Kidney (tissue), 14 donors: ENCODE results near the gene PLXNA2. TPM values are rescaled to one million over a fixed set of nuclear protein-coding genes. Genes with fewer than 3 reads are reported as not detected.

Experiments
- DNase-seq, 5 donors: peaks; one replicate each; pipeline ENCODE4 v3.0.0-alpha.2; 2013 to 2020
- FAIRE-seq: peaks from 2 replicates; lab custom pipeline; 2012; peaks lifted over from hg19 to GRCh38; lab: Jason Lieb, UNC
- H3K27ac ChIP-seq, 2 donors: one replicate each; pipeline ENCODE4 v1.7.0; 2013; ENCODE audit warnings: low read depth in 2 of 2, low read length in 2 of 2, inconsistent platforms in 1 of 2
- H3K27me3 ChIP-seq: one replicate; pipeline ENCODE4 v1.7.1; 2013; ENCODE audit warnings: low read length, inconsistent platforms; ENCODE audit not compliant: control insufficient read depth, insufficient read depth
- H3K36me3 ChIP-seq, 3 donors: one replicate each; pipeline versions ENCODE4 v1.7.0 to v1.7.1; 2013; ENCODE audit warnings: low read length in 3 of 3, control low read depth in 1 of 3, inconsistent platforms in 1 of 3; ENCODE audit not compliant: insufficient read depth in 3 of 3, control insufficient read depth in 2 of 3
- H3K4me1 ChIP-seq, 3 donors: one replicate each; pipeline versions ENCODE4 v1.7.0 to v1.7.1; 2013; ENCODE audit warnings: low read length in 3 of 3, inconsistent platforms in 1 of 3, low read depth in 1 of 3; ENCODE audit not compliant: control insufficient read depth in 2 of 3, insufficient read depth in 2 of 3
- H3K4me3 ChIP-seq, 3 donors: one replicate each; pipeline versions ENCODE4 v1.7.0 to v1.8.1; 2013; ENCODE audit warnings: low read length in 3 of 3, control low read depth in 1 of 3, inconsistent platforms in 1 of 3
- H3K9ac ChIP-seq, 3 donors: one replicate each; pipeline versions ENCODE4 v1.7.0 to v1.7.1; 2013; ENCODE audit warnings: low read length in 3 of 3, control low read depth in 1 of 3, inconsistent platforms in 1 of 3
- H3K9me3 ChIP-seq, 3 donors: one replicate each; pipeline versions ENCODE4 v1.7.0 to v1.7.1; 2013; ENCODE audit warnings: low read length in 3 of 3, control low read depth in 1 of 3, inconsistent platforms in 1 of 3; ENCODE audit not compliant: control insufficient read depth in 2 of 3, insufficient read depth in 1 of 3
- intact Hi-C: fragments of 100-400 bp; cut with DNase I; formaldehyde crosslinking; loops from one replicate; pipeline ENCODE4 v1.11.1; 2022
- polyA plus RNA-seq: library from polyadenylated mRNA; stranded (reverse); fragments of 350-450 nt; fragmentation: Illumina TruSeq; extraction: RNeasy Lipid Tissue Mini Kit (QIAGEN cat#74804); gene quantifications from one replicate; pipeline ENCODE4 v1.2.3, GENCODE V29; 2014; ENCODE audit warnings: low read depth, low replicate concordance; ENCODE audit not compliant: insufficient read depth
- total RNA-seq: library from RNA; stranded (reverse); fragmentation: NEBNext Ultra II Directional; extraction: Animal tissue kit (Norgen Biotek cat#: 25700); gene quantifications from one replicate; pipeline ENCODE4 v1.2.1, GENCODE V29; 2021
- TF ChIP-seq, protein P1 (sequence below): IDR thresholded peaks from 3 replicates; pipeline ENCODE4 v1.5.1; 2012; ENCODE audit warnings: mild to moderate bottlenecking, moderate library complexity, borderline replicate concordance; ENCODE audit not compliant: insufficient read depth; ENCODE audit errors: extremely low read depth
- donor health status: control.
- donor health status: control.
- donor health status: control.
- donor health status: control.
- donor health status: control.
- donor health status: DM: yes; HTN: yes; CAD: no.
- donor health status: Normal renal cell carcinoma (clear cell type).

PLXNA2 gene
- total and polyA plus RNA-seq, 2 donors from 2014 or later: 2.4 to 27.9 TPM

DNA sequence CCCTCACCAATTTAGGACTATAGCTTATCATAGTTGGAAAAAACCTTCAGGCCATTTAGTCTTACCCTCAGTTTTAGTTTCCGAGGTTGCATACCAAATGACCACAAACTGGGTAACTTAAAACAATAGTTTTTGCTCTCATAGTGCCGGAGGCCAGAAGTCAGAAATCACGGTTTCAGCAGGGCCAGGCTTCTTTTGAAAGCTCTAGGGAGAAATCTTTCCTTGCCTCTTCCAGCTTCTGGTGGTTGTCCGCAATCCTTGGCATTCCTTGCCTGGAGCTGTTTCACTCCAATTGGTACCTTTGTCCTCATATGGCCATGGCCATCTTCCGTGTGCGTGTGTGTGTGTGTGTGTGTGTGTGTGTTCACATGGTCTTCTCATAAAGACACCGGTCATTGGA, 12.4 kb upstream of the PLXNA2 start:
- intact Hi-C loops: no loop called here
- DNase-seq (no peak), FAIRE-seq (no peak)
- no peaks in the 10 kb centered on the region for H3K36me3 ChIP-seq
- TF ChIP-seq, protein P1, sequence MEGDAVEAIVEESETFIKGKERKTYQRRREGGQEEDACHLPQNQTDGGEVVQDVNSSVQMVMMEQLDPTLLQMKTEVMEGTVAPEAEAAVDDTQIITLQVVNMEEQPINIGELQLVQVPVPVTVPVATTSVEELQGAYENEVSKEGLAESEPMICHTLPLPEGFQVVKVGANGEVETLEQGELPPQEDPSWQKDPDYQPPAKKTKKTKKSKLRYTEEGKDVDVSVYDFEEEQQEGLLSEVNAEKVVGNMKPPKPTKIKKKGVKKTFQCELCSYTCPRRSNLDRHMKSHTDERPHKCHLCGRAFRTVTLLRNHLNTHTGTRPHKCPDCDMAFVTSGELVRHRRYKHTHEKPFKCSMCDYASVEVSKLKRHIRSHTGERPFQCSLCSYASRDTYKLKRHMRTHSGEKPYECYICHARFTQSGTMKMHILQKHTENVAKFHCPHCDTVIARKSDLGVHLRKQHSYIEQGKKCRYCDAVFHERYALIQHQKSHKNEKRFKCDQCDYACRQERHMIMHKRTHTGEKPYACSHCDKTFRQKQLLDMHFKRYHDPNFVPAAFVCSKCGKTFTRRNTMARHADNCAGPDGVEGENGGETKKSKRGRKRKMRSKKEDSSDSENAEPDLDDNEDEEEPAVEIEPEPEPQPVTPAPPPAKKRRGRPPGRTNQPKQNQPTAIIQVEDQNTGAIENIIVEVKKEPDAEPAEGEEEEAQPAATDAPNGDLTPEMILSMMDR: no peak
- H3K4me1 ChIP-seq: no peaks in the 10 kb centered on the region
- no peak overlapping the region for H3K27ac ChIP-seq
- H3K4me3 ChIP-seq: no peak overlapping the region
- H3K9me3 ChIP-seq: no peaks in the 10 kb centered on the region
- H3K9ac ChIP-seq: no peak overlapping the region
- H3K27me3 ChIP-seq: no peaks in the 10 kb centered on the region

DNA sequence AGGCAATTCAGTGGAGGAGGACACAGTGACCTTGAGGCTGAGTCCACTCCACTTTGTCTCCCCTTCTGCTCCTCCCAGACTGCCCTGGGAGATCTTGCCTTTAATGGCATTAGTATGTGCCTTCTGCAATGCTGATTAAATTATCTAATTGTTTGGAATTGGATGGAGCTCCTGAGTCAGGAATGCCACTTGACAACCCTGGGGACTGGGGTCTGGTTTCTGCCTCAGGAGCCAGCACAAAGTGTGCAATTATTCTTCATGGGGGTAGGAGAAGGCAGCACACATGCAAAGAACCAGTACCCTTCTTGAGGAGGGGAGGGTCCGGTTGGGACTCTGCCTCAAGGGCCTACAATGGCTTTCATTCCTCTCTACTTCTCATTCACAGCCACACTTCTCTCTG, 11.9 kb upstream of the PLXNA2 start:
- no peak overlapping the region for H3K4me3 ChIP-seq
- TF ChIP-seq, protein P1: no peak
- no peaks in the 10 kb centered on the region for H3K27me3 ChIP-seq
- H3K36me3 ChIP-seq: no peaks in the 10 kb centered on the region
- H3K27ac ChIP-seq: no peak overlapping the region
- H3K9ac ChIP-seq: no peak overlapping the region
- no peaks in the 10 kb centered on the region for H3K4me1 ChIP-seq
- H3K9me3 ChIP-seq: no peaks in the 10 kb centered on the region
- FAIRE-seq: no peak
- intact Hi-C loops: no loop called here
- no peak for DNase-seq

DNA sequence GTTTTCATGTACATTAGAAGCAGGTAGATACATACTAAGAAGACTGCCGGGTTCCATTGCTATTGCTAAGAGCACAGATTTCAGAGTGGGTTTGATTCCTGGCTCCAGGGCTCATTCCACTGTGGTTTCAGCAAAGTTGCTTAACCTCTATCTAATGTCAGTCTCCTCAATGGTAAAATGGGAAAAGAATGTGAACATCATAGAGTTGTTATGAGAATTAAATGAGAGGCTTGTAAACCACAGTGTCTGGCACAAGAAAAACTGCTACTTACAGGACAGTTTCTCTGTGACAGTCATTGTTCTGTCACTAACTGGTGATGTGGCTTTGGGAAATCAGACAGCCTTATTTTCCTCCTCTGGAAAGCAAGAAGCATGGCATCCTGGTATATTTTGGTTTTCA, 10.7 kb upstream of the PLXNA2 start:
- Histone ChIP-seq H3K36me3 (no peaks in the 10 kb centered on the region), H3K9ac (no peak overlapping the region), H3K4me3 (no peak overlapping the region), H3K27me3 (no peaks in the 10 kb centered on the region), H3K9me3 (no peaks in the 10 kb centered on the region), H3K4me1 (no peaks in the 10 kb centered on the region), H3K27ac (no peak overlapping the region)
- FAIRE-seq (no peak), DNase-seq (no peak)
- TF ChIP-seq, protein P1: no peak
- intact Hi-C loops: no loop called here

DNA sequence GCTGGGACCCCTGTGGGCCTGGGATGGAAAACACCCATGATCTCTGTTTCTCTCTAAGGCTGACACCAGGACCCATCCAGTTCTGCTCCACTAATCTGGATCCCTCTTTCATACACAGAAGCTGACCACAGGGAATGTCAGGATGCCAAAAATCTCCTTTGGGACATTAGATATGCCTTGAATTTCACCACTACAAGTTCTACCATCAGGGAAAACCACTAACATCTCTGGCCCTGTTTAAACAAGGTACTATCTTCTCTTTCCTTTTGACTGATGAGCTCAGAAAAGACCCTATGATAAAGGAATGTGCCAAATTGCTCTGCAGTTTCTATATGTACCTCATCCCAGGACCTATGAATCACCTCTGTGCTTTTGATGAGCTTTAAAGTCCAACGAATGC, 10.2 kb upstream of the PLXNA2 start:
- TF ChIP-seq, protein P1: no peak
- DNase-seq: no peak
- H3K27ac ChIP-seq: no peak overlapping the region
- no peaks in the 10 kb centered on the region for H3K9me3 ChIP-seq
- intact Hi-C loops: no loop called here
- no peaks in the 10 kb centered on the region for H3K36me3 ChIP-seq
- no peak overlapping the region for H3K9ac ChIP-seq
- H3K4me1 ChIP-seq: no peaks in the 10 kb centered on the region
- H3K4me3 ChIP-seq: no peak overlapping the region
- no peaks in the 10 kb centered on the region for H3K27me3 ChIP-seq
- no peak for FAIRE-seq
